Measurements from ENCODE around the gene VILL.
A peak's percentile ranks its signal among the peaks of the same experiment; 100 is the strongest.
"Not testable (repeated sequence)": the region's sequence is repeated elsewhere in the genome, so short reads cannot be mapped to it uniquely, and the experiment has no call there.

The VILL gene

DNA sequence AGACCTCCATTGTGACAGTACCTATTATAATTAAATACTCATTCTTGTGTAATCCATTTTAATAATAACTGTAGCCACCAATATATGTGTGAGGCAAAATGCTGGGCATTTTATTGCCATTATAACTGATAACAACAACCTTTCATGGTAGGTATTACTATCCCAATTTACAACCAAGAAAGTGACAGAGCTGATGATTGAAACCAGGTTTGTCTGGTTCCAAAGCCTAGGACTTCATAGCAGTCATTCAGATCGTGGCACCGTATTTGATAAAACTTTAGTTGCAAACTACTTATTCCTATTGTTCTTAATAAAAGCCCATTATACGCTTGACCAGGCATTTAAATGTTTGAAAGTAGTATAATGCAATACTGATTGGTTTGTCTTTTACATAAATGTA, 26.4 kb upstream of the VILL start:
- DNase-seq: no peak

DNA sequence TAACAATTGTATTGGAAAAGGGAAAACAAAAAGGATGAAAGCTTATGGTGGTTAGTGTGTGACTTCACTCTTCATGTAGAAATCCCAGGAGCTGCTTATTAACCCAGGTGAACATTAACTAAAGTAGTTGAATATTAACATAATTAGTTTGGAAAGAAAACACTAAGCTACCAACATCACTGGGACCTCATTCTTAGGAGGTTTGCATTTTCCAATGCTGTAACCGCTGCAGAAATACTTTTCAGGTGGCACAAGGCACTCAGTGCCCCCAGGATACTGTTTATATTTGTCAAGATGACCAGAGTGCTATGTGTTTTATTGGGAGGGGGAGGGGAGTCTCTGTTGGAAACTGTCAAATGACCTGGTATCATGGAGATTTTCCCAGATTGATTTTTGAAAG, 25.9 kb upstream of the VILL start:
- DNase-seq: no peak

DNA sequence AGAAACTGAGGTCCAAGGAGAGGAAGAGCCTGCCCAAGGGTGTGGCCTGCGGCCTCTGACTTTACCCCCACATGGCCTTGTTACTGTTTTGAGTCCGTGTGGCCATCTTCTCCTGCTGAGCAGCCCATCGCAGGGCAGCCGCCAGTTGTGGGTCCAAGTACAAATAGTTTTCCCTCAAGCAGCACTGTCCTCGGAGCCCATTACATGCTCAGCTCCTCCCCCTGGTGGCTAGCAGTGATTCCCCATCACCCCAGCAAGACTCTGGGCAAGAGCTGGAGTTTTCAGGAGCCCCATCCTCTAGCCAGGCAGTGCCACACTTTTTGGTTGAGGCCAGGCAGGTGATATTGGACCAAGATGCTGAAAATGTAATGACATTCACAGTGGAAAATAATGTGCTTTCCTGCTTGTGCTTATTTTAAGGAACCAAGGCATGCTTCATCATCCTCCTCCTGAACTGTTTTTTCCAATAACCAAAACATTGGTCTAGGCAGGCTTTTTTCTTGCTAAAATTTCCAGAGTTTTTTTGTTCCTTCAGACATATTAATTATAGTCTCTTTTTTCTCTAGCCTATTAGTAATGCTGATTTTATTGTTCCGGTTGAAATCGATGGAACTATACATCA, 23.2 kb upstream of the VILL start:
- DNase-seq: peak; percentile 79

DNA sequence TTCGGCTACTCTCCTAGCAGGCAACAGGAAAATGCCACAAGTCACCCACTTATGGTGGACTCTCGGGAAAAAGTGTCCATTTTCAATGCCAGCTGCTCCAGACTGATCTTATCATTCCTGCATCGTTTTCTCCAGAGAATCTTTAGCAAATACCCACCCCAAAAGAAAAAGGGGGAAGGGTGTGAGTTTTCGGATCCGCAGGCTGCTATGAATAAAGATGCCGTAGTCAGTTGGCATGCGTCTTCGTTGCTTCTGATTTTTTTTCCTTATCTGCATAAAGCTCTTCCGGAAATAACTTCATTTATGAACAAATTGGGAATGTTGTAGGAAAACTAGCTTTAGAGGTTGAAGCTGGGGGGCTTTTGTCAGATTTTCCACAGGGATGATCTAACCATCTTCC, 22.4 kb upstream of the VILL start:
- DNase-seq: no peak

DNA sequence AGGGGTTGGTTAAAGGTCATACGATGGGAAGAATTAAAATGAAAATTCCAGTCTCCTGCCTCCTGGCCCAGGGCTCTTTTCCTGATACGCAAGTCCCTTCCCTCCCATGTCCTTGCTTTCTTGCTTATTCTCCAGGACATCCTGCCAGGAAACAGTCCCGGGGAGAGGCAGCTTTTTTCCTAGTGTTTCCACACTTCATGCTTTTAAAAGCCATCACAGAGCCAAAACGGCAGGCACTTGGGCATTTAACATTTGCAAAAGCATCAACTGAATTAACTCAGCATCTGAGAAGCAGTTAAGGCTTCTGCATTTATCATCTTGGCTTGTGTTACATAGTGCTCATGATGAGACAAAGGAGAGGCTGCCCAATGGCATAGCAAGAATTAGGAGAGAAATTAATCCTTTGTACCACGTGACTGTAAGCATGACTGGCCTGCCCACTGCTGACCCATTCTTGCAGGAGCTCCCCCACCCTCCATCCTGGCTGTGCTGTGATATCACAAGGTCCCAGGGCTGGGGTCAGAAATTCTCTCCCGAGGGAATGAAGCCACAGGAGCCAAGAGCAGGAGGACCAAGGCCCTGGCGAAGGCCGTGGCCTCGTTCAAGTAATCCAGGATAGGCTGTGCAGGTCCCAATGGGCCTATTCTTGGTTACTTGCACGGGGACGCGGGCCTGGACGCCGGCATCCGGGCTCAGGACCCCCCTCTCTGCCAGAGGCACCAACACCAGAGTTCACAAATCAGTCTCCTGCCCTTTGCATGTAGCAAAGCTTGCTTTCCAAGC, 21.6 kb upstream of the VILL start:
- no peak for DNase-seq

DNA sequence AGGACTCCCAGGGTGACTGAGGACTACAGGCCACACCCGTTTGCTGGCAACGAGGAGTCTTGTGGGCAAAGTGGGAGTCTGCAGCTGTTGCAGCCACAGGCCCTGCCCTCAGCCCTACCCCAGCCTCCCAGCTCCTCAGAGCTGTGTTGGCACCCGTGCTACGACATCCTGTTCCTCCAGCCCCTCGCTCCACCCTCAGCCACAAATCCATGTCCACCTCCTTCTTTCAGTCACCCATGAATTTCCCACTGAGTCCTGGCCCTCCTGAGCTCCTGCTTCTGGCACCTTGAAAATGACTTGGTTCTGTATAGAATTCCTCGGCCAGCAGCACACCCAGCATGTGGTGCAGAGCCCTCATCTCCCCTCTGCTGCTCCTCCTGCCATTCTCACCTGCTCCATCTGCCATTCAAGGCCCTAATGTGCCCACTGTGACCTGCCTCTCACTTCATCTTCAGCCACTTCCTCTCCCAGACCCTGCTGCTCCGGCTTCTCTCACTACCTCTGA, 20.9 kb upstream of the VILL start:
- no peak for DNase-seq

DNA sequence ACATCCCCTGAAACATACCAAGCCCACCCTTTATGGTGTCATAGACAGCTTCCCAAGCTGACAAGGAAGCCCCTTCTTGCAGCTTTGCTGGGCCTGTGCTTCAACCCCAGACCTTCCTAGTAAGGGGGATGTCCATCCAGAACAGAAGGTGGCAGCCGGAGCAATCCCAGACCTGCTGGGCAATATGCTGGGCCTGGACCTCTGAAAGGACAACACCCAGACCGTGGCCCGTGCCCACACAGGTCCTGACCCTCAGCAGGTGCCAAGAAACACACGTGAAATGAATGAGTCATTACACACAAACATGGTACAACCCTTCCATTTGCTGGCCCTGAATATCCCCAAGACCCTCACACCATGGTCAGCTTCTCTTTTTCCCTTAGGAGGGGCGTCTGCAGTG, 19.8 kb upstream of the VILL start:
- no peak for DNase-seq

DNA sequence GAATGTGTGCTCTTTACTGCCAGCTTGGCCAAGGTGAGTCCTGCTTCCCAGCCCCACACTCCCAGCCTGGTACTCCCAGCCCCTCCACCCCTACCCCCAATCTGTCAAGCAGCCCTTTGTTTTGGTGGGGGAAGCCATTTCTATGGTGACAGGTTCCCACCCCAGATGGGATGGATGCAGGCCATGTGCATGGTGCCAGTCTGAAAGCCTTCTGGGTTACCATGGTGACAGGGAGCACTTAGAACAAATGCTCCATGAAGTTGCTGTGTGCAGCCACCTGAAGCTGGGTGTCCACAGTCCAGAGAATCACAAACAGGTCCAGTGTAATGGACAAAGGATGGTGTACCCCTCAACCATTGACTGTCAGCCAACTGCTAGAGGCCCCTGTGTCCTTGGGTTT, 19.1 kb upstream of the VILL start:
- no peak for DNase-seq

DNA sequence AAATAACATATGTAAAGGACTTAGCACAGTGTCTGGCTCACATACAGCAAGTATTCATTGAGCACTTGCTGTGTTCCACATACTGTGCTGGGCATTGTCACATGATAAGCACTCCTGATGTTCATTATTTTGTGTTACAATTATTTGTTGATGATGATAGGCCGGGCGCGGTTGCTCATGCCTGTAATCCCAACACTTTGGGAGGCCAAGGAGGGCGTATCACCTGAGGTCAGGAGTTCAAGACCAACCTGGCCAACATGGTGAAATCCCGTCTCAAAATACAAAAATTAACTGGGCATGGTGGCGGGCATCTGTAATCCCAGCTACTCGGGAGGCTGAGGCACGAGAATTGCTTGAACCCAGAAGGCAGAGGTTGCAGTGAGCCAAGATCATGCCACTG, 18.5 kb upstream of the VILL start:
- not testable (repeated sequence) for DNase-seq

DNA sequence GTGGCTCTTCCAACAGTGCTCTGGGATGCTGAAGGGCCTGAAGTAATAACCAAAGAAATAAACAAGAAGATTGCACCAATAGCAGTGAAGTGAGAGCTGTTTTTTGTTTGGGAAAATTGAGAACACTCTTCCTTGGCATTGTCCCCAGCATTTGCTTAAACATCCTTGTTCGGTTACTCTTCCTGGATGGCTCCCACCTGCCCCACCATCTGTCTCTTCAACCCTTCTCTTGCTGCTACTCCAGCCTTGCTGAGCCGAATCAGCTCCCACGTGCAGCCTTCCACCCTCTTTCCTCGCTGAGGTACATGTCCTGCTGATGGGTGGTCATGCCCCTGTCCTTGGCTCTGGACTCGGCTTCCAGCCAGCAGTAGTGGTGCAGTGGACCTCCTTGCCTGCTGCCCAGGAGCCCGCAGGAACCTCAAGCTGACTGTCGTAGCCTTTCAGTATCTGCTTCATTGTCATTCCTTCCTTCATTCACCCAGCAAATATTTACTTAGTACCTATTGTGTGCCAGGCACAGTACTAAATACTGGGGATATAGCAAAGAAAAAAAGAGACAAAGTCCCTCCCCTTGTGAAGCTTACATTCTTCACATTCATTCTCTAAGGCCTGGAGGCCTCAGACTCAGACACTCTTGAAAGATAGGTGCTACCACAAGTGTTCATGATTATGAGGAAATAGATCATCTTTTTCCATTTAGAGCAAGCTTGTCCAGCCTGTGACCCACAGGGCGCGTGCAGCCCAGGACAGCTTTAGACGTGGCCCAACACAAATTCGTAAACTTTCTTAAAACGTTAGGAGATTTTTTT, 17.1 kb upstream of the VILL start:
- no peak for DNase-seq

DNA sequence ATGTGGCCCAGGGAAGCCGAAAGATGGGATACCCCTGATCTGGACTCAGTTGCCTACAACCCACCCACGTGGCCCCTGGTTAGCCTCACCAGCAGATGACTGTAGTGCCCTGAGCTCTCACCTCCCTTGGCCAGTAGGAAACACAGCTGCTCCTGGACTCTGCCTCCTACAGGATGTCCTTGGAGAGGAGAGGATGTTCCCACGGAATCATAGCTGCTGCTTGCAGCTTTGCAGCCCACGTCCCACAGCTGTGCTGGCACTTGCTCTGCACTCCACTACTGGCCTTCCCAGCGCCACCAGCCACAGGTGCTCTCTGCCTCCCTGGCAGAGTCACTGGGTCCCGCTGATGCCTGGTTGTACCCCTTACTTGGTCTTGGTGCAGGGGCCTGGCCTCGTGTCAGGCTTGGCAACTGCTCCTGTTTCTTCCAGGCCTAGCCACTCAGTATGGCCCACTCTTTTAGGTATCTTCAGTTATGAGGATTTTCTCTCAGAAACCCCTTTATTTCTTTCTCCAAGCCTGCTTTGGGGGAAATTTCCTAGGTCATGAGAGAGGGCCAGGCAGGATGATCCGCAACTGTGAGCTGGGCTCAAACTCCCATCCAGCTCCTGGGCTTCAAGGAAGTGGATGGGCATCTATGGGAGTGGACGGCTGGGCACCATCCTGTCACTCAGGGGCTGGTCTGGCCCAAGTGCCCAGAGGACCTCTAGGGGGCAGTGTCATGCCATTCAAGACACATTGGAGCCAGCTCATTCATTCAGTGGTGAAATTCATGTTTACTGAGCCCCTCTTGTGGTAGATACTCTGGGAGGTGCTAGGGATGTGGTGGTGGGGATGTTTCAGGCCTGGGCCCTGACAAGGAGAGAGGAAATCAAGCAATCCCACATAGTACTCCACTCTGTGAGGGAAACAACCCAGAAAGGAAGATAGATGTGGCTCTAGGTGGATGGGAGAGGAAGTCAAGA, 16.2 kb upstream of the VILL start:
- peak; percentile 85 for DNase-seq

DNA sequence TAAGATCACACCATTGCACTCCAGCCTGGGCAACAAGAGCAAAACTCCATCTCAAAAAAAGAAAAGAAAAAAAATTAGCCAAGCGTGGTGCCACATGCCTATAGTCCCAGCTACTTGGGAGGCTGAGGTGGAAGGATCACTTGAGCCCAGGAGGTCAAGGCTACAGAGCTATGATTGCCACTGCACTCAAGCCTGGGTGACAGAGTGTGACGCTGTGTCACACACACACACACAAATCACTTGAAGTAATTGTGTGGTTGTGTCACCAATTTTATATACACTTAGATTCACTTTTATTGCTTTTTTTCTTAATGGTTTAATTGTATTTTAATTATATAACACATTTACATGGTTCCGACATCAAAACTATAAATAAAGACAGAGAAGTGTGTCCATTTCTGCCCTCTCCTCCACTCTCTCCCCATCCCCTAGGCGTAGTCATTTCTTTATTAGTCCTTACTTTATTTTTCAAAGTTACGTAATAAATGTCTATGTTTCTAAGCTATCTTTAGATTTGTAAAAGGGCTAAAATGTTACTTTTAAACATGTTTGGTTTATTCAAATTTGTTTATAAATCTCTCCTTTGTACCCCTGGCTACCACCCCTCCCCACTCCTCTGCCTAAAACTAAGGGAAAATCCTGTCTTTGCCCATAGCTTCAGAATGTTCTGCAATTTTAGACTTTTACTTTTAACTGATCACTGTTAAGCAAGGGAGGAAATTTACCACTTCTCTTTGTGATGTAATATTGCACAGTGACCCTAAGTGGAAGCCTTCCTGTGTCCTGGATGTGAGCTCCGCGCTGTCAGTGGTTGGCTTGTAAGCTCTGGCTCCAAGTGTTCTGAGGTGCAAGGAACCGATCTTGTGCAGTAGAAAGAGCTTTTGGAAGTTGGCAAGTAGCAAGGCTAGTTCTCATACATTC, 10.8 kb upstream of the VILL start:
- no peak for DNase-seq

DNA sequence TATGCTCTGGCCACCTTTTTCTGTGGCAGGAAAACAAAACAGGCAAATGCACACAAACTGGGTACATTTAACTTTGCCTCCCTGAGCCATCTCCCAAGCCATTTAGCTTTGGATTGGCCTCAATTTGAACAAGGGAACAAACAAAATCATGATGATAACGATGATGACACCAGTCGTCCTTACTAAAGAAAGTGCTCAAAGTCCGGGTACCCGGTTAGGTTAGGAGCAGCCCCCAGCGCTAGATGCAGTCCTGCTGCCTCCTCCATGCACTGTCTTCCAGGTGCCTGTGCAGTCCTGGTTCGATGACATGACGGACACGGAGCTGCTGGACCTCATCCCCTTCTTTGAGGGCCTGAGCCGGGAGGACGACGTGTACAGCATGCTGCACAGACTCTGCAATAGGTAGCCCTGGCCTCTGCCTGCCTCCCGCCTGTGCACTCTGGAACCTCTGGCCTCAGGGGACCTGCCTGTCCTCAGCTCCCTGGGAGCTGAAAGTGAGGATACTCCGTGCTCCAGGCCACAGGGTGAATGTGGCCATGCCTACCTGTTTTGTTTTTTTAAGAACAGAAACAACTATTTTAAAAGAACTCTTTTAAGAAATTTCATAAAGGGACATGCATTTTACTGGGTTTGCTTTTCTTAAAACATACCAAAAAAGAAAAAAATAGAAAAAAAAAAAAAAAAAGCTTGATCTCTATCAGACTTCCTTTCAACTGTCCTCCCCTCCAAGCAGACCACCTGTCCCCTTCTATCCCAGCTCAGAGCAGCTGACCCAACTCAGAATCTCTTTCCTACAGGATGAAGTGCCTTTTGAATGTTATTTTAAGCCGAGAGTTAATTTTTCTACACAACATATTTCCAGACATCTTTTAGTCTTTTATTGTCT, 9.9 kb upstream of the VILL start:
- peak; percentile 40 for DNase-seq

DNA sequence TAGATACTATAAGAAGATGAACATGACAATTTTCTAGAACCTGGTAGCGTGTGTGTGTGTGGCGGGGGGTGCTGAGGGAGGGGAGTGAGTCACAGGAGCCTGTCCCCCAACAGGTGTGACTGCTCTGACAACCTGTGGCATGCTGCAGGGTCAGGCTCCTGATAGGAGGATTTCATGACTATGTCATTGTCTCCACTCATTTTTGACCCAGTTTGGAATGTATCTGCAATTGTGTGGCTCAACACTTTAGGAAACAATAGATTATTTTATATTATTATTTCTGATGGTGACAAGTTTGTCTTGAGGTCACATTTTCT, 9.3 kb upstream of the VILL start:
- peak; percentile 3 for DNase-seq

DNA sequence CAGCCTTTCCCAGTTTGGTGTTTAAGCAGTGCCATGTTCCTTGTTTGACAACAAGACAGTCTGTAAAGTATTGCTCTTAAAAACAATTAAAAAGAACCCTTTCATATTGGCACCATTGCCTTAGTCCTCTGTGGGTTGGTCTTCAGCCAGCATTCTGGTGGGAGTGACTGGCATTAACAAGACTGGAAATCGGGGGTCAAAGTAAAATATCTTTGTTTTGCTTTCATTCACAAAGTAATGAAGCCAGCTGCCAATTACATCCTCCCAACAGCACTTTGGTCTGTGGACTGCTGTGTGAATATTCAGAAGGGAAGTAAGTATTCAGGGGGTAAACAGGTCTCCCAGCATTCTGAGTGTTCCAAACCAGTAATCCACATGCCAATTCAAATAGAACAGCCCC, 8.3 kb upstream of the VILL start:
- DNase-seq: peak; percentile 3

DNA sequence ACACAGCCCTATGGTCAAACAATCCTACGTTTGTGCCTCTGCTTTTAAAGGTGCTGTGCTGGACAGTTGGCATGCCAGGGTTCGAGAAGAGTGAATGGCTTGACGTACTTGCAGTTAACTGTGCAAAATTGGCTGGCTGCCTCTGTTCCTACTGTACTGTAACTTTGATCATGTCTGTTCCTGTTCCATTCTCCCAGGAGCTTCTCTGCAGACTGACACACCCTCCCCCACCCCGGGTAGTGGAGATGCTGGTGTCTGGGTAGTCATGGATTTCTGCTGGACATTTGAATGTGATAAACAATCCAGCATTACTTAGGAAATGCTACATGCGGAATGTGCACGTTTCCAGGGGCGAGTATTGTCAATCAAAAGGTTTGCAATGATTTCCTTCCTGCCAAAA, 6.5 kb upstream of the VILL start:
- no peak for DNase-seq

DNA sequence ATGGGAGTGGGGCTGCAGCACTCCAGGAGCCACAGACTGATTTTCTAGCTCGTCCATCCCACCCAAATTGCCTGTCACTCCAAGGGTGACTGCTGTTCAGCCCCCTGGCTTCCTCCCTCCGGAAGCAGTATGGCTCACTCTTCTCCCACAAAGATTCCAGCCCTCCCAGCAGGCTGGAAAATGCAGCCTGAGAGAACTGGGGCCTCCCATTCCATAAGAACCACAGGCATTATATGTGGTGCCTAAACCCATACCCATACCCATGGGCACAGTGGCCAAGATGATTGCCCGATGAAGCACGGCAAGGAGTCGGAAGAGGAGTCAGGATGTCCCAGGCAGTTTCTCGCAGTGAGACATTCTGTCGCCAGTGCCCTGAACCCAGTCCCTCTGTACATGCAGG, 6.0 kb upstream of the VILL start:
- no peak for DNase-seq

DNA sequence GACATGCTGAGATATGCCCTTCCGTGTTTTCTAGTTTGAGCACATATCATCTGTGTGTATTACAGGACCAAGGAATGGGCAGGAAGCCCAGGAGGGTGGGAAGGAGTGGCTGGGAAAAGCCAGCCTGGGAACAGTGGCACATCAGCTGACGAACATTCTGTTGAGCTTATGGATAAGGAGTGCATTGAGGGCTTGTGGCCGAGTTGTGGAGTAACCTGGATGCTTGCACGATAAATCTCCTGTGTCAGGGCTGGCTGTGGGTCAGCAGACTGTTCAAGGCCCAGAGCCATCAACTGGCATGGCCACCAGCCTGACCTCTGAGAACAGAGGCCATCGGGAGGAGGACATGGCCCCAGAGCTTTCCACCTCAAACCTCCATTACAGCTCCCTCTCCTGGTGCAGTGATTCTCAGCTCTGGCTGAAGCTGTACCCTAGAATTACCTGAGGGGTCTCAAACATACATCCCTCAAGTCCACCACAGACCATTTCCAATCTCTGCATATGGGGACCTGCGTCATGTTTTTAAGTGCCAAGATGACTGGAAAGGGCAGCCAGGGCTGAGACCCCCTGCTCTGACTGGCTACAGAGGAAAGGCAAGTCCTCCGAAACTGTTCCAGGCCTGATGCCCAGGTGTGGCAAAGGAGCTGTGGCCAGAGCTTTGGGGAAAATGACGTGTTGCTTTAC, 4.8 kb upstream of the VILL start:
- peak; percentile 43 for DNase-seq

DNA sequence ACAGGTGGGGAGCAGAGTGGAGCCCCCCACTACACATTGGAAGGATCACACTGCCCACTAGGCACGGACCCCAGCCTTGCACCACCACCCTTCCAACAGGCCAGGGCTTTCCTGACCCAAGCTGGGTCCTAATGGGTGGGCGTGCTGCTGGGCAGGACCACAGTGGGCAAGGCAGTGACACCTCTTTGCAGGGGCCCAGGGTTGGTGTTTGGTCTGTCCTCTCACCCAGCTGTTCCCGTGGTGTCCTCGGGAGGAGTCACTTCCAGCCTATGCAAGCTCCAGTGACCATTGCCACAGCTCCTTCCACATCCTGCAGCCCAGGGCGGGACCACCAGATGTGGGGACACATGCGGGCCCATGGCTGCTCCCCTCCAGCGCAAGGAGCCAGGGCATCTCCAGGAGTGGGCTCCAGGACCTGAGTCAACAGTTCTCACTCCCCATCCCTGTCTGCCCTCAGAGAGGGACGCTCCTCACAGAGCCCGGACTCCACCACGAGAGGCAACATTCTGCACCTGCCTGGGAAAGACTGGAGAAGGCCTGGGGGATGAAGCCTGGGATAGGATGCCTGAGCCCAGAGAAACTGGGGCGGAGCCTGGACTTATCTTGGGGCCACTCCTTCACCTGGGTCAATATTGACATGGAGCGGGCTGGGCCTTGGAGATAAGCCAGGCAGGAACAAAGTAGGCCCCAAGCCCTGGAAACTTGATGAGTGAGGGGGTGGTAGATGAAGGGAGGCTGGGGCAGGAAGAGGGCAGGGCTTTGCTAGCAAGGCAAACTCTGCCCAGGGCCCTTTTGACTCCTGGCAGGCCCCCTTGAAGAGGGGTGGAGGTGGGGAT, 3.9 kb upstream of the VILL start:
- peak; percentile 48 for DNase-seq
